Activated effector memory CD4-positive, alpha-beta T cell treated with Interleukin-2 at 50 U/mL for 16 hours (primary cell): ENCODE measurements around the gene NUP85.
"Not testable (repeated sequence)": the region's sequence is repeated elsewhere in the genome, so short reads cannot be mapped to it uniquely, and the experiment has no call there.

Experiments
- DNase-seq: peaks from one replicate; pipeline ENCODE4 v3.0.0-alpha.2; 2020

Gene NUP85

GRCh38 chr17:75205793-75206163 lies 299 bp downstream of the NUP85 start:
- DNase-seq = no peak

GRCh38 chr17:75207050-75207407 lies 1.6 kb downstream of the NUP85 start:
- DNase-seq = not testable (repeated sequence)

GRCh38 chr17:75207760-75208159 lies 2.3 kb downstream of the NUP85 start:
- no peak for DNase-seq

- DNase-seq = no peak
Observed at GRCh38 chr17:75208161-75208560, 2.7 kb downstream of the NUP85 start.

DNA sequence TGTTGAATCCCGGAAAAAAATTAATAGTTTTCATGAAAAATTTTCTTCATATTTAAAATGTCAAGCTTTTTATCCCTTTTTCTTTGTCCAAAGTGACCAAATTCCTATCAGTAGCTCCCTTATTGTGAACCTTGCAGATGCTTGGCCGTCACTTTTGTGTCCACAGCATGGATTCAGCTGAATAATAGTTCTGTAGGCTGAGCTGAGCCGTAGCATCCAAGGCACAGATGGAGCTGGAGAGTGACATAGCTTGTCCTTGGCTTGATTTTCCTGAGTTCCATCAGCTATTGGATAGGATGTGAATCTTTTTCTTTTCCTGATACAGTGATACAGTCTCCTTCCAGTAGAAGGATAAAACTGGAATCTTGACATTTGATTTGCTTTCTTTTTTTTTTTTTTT lies 3.6 kb downstream of the NUP85 start:
- no peak for DNase-seq

GRCh38 chr17:75218131-75218530 lies 12.7 kb downstream of the NUP85 start:
- no peak for DNase-seq

DNA sequence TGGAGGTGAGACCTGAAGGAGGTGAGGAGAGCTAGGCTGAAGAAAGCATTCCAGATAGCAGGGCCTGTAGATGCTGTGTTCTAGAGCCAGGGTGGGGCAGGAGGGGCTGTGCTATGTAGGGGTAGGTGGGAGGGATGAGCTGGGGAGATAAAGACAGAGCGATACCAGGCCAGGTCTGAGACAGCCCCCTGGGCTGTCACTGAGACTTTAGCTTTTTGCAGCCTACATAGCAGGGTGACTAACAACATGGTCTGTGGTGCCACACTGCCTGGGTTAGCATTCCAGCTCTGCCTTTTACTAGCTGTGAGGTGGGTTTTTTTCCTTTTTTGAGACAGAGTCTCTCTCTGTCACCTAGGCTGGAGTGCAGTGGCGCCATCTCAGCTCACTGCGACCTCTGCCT lies 14.3 kb downstream of the NUP85 start:
- DNase-seq = no peak

DNA sequence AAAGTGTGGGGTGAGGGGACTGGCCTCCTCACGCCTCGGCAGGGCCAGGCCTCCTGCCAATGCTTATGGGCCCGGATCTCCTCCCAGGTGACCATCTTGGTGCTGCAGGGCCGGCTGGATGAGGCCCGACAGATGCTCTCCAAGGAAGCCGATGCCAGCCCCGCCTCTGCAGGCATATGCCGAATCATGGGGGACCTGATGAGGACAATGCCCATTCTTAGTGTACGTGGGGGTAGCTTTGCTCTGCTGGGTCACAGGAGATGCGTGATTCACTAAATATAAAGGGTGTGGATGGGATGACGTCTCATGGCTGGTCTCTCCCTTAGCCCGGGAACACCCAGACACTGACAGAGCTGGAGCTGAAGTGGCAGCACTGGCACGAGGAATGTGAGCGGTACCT lies 19.5 kb downstream of the NUP85 start:
- DNase-seq = no peak

DNA sequence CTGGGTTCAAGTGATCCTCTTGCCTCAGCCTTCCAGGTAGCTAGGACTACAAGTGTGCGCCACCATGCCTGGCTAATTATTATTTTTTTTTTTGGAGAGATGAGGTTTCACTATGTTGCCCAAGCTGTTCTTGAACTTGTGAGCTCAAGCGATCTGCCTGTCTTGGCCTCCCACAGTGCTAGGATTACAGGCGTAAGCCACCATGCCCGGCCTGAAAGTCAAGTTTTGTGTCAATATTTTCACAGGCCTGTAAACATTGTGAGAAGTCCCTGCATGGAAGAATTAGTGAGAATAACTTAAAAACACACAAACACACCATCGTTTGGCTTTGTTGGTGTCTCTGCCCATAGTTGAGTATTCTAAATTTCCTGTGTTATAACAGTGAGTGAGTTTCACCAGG lies 22.2 kb downstream of the NUP85 start:
- no peak for DNase-seq

DNA sequence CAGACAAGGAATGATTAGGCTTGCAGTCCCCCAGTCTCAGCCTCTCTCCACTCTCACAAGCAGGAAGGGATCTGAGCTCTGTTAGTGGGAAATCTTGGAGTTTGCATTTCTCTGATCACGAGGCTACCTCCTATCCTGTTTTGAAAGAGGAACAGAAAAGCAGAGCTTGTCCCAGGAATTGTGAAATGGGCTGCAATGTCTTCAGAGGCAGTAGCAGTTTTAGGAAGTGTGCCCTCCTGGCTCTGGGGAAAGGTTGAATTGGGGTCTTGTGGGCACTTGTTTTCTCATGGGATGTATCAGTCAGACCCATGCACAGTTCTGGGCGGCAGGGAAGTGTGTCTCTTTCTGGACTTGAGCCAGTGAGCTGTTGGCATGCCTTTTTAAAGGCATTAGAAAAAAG lies 22.8 kb downstream of the NUP85 start:
- no peak for DNase-seq

DNA sequence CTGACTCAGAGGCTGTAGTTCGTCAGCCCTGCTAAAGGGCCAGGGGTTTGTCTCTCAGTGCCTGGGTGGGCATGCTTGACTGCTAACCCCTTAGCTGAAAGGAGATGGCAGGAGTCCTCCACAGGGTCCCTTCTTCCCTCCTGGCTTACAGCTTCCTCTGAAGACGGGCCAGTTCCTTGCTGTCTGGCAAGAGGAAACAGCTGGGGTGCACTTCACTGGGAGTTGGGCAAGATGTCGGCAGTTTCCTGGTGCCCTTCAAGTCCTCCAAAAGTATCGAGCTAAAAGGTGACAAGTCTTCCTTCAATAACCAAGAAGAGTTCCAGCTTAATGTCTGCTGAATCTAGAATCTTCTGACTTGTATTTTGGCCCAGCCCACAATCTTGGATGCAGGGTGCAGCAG lies 23.4 kb downstream of the NUP85 start:
- DNase-seq = no peak

DNA sequence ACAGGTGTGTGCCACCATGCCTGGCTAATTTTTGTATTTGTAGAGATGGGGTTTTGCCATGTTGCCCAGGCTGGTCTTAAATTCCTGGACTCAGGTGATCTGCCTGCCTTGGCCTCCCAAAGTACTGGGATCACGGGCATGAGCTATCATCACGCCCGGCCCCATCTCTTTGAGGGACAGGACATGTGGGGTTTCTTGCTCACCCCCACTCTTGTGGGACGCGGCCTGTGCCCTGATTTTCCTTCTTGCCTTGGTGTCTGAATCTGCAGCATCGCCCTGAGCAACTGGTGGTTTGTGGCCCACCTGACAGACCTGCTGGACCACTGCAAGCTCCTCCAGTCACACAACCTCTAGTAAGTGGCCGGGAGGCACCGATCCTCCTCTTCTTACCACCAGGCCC lies 25.6 kb downstream of the NUP85 start:
- DNase-seq = no peak

GRCh38 chr17:75231741-75232464 lies 26.4 kb downstream of the NUP85 start:
- no peak for DNase-seq

DNA sequence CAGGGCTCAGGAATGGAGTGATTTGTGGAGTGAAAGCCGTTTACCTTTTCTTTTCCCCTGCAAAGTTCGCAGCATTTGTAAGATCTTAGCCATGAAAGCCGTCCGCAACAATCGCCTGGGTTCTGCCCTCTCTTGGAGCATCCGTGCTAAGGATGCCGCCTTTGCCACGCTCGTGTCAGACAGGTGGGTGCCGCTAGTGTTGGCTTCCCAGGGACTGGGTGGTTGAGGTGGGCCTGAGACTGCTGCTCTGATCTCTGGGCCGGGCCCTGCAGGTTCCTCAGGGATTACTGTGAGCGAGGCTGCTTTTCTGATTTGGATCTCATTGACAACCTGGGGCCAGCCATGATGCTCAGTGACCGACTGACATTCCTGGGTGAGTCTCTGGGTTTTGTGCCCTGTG lies 27.3 kb downstream of the NUP85 start:
- no peak for DNase-seq

DNA sequence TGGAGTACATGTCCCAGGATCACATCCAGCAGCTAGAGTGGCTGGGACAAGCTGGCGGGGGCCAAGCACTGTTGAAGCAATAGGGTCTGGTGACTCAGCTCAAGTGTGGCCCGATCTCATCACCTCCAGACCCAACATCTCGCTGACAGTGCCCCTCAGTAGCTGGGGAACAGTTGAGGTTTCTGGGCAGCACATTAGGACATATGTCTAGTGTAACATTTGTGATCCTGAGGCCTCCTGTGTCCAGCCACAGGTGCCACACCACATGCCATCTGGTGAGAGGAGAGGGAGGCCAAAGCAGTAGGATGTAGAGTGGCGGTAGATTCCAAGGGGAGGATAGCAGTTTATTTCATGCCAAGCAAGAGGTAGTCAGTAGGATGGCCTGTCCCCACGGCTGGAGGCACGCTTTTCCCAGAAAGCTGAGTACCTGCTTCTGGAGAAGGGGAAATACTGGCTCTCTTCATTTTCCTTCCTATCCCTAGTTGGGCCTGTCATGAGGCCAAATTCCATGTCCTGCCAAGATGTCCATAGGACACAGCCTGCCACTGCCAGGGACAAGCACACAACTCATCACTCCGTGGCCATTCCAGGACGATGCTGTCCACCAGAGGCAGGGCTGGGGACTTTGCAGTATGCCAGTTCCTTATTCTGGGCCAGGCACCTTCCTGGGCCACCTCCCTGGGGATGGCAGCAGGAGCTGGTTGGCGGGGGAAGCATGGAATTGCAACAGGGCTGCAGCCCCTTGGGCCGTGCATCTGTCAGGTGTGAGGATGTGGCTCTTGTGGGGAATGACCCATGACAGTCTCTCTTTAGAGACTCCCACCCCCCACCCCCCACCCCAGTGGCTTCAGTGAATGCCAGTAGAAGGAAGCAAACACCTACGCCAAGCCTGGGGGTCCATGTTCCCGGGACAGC lies 31.9 kb downstream of the NUP85 start:
- no peak for DNase-seq

GRCh38 chr17:75238020-75238580 lies 32.6 kb downstream of the NUP85 start:
- DNase-seq = no peak

- DNase-seq = peak; percentile 41
Observed at GRCh38 chr17:75238684-75239191, 33.3 kb downstream of the NUP85 start.

DNA sequence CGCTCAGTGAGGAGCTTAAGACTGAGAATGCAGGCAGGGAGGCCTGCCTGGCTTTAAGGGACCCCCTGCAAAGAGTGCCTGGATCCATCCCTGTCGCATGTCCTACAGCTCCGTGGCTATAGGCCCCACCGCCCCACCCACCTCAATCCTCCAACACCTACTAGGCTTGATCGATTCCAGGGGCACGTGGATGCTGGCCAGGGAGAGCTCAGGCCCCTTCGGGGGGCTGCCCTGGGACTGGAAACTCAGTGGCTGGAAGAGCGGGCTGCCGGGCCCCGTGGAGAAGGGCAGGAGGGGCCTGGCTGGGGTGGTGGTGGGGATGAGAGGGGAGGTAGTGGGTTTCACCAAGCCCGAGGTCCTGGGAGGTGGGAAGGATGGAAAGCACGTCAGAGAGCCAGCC lies 33.7 kb downstream of the NUP85 start:
- no peak for DNase-seq

DNA sequence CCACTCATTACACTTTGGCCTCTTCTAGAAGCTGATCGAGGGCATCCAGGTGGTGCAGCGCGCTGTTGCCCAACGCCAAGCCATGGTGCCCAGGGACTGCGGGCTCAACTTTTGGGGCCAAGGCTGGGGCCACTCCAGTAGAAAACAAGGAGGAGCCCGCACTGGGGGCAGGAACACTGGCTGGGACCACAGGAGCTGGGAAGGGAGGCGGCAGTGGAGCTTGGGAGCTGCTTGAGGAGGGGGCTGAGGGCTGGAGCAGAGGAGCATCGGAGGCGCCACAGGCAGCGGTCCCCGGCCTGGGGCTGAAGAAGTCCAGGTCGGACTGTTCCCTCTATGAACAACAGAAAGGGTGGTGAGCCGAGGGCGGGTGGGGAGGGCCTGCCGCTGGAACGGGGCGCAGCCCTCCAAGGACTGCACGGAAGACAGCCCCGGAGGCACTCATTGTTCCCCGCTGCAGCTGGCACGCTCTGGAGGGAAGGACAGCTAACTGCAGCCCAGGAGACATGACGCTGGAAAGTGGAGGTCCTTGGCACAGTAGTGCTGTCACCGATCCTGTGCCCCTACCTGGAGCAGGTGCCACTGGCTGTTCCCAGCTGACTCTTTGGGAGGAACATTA lies 34.4 kb downstream of the NUP85 start:
- no peak for DNase-seq

DNA sequence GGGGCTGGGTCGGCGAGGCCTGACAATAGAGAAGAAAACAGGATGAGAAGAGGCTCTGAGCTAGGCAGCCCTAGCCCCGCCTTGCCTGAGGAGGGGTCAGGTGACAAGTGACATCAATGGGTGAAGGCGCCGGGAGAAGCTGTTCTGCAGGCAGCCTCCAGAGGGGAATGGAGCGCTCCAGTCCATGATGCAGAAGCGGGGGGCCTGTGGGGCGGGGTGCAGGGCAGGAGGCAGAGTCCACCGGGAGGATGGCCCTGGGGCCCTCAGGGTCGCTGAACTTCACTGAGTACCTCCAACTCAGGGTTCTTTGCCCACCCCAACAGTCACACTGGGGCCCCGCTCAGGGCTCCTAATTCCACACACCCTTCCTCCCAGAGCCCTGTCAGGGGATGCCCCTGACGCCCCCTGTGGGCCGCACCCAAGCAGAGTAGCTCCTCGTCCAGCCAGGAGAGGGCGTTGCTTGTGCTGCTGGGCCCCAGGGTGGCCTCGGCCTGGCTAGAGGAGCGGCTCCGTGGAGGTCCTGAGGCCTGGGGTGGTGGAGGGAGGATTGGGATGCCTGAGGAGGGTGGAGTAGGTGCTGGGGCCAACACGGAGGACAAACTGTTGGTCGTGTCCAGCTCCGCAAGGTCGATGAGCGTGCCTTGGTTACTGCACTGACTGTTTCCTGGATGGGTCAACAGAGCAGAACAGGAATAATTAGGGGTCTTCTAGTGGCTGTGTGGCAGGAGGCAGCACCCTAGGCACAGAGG lies 35.1 kb downstream of the NUP85 start:
- DNase-seq = no peak

DNA sequence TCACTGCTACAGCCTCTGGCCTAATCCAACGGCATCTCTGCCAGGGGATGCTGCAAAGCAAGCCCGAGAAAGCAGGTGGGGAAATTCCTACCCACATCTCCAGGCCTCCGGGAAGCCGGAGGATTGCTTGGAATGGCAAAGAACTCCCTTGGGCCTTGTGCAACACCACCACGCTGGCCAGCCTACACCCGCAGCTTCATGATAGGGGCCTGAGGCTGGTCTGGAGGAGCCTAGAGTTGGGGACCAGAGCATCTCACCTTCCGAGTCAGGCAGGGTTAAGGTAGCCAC lies 35.6 kb downstream of the NUP85 start:
- DNase-seq = no peak

GRCh38 chr17:75241502-75241901 lies 36.0 kb downstream of the NUP85 start:
- DNase-seq = no peak

- DNase-seq = no peak
Observed at GRCh38 chr17:75241996-75242460, 36.5 kb downstream of the NUP85 start.
